HG02798 (cell line): ENCODE data around the gene NAV1.
"Not testable (repeated sequence)": the region's sequence is repeated elsewhere in the genome, so short reads cannot be mapped to it uniquely, and the experiment has no call there.

Experiments
- ATAC-seq: cut with Tn5 transposase; IDR thresholded peaks from one replicate; pipeline ENCODE4 v1.9.1; 2021; ENCODE audit warnings: mild to moderate bottlenecking; ENCODE audit not compliant: unreplicated experiment, poor library complexity

Gene NAV1, protein sequence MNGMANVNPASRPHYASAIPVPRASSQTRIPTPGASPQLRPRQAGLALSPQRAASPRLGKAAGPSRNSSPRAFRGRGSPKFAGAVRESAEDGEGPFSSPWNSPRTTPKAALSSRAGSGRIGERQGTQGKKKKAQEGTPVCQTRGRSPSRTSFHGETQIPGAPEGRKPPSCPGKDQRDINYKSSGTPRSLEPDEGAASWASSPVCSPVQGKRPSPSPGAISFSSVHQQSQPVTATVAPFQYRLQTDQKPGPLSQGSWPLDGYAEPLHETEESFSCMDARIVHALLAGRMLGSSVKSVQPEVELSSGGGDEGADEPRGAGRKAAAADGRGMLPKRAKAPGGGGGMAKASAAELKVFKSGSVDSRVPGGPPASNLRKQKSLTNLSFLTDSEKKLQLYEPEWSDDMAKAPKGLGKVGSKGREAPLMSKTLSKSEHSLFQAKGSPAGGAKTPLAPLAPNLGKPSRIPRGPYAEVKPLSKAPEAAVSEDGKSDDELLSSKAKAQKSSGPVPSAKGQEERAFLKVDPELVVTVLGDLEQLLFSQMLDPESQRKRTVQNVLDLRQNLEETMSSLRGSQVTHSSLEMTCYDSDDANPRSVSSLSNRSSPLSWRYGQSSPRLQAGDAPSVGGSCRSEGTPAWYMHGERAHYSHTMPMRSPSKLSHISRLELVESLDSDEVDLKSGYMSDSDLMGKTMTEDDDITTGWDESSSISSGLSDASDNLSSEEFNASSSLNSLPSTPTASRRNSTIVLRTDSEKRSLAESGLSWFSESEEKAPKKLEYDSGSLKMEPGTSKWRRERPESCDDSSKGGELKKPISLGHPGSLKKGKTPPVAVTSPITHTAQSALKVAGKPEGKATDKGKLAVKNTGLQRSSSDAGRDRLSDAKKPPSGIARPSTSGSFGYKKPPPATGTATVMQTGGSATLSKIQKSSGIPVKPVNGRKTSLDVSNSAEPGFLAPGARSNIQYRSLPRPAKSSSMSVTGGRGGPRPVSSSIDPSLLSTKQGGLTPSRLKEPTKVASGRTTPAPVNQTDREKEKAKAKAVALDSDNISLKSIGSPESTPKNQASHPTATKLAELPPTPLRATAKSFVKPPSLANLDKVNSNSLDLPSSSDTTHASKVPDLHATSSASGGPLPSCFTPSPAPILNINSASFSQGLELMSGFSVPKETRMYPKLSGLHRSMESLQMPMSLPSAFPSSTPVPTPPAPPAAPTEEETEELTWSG (N-terminal part only)

GRCh38 chr1:201538612-201539551 is at the start of gene NAV1:
NAV1 (plus strand) TSS chr1:201539127; CDS start chr1:201622885, 83,758 bp downstream.
- no peak for ATAC-seq

DNA sequence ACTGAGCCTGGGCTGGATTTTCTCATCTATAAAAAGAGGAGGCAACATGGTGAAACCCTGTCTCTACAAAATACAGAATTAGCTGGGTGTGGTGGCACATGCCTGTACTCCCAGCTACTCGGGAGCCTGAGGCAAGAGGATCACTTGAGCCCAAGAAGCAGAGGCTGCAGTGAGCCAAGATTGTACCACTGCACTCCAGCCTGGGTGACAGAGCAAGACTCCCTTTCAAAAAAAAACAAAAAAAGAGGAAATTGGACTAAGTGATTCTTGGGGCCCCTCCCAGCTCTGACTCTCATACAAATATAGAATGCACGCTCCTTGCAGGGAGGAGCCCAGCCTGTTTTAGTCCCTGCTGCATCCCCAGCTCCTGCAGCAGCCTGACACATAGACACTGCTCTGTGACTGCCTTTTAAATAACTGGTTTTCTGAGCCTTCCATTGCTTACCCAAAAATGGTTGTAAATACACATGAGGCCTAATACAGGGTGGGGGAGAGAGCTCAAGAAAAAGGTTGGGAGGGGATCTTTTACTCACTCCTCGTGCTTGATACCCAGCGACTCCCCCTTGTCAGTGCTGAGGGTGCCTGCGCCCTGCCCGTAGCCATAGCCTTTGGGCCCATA is 49.2 kb upstream of the NAV1 start:
- no peak for ATAC-seq

DNA sequence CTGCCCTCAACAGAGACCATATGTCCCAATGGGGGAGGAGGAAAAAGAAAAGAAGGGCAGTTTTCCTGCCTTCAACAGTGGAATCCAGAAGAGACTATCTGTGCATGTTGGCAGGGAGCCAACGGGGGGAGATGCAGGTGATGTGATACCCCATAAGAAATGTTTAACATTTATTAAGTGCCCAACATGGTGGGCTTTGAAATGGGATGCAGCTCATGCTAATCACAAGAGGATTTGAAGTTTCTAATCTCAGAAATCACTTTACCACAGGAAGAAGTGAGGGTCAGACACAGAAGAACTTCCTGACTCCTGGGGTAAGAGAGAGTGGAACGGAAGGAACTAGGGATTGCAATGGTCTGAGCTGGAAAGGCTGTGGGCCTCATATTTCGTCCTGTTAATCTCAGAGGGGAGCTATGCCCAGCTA is 48.2 kb upstream of the NAV1 start:
- ATAC-seq: no peak

GRCh38 chr1:201491896-201492511 is 46.9 kb upstream of the NAV1 start:
- ATAC-seq: no peak

DNA sequence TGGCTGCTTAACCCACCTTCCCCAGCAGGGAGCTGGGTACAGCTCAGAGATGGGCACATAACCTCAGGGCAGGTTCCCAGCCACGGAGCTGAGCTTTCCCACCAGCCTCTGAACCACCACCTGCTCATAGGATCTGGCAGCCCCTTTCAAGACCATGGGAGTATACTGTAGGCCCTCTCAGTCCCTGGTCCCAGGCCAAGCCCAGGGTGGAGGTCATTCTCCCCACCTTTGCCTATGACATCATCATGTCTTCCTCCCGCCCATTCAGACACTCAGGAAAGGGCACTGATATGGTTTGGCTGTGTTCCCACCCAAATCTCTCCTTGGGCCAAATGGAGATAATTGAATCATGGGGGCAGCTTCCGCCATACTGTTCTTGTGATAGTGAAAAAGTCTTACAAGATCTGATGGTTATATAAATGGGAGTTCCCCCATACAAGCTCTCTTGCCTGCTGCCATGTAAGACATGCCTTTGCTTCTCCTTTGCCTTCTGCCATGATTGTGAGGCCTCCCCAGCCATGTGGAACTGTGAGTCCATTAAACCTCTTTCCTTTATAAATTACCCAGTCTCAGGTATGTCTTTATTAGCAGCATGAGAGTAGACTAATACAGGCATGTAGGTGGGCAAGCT is 45.8 kb upstream of the NAV1 start:
- ATAC-seq: not testable (repeated sequence)

DNA sequence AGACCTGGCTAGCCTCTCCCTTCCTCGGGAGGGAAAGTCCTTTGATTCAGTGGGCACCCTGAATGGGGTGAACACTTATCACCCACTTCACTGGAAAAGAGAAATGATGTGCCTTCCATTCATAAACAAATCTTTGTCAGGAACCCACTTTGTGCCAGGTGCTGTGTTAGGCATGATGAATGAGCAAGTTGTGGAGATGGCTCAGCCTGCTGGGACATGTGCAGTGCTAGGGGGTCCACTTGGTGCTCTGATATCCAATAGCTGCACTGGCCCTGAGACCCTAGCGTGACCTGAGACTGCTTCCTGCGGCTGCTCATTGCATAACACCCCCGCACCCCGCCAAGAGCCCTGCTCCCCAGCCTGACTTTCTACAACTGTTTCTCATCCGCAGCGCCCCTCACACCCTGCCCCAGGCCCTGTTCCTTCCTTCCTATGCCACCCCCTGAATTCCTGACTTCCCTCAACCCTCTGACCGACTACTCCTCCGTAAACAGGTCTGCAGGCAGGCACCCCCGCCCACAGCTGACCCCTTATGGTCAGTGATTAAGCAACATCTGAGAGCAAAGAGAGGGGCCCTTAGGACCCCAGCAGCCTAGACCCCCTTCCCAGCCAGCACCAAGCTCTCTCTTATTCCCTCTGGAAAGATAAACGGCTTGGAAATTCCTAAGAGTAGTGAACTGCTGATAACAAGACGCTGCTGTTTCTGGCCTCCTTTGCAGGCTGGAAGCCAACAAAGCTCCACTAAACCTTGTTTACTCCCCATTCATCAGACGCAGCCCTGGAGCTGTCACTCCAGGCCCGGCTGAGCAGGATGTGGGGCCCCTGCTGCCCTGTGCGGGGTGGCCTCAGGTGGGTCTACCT is 44.9 kb upstream of the NAV1 start:
- ATAC-seq: no peak

DNA sequence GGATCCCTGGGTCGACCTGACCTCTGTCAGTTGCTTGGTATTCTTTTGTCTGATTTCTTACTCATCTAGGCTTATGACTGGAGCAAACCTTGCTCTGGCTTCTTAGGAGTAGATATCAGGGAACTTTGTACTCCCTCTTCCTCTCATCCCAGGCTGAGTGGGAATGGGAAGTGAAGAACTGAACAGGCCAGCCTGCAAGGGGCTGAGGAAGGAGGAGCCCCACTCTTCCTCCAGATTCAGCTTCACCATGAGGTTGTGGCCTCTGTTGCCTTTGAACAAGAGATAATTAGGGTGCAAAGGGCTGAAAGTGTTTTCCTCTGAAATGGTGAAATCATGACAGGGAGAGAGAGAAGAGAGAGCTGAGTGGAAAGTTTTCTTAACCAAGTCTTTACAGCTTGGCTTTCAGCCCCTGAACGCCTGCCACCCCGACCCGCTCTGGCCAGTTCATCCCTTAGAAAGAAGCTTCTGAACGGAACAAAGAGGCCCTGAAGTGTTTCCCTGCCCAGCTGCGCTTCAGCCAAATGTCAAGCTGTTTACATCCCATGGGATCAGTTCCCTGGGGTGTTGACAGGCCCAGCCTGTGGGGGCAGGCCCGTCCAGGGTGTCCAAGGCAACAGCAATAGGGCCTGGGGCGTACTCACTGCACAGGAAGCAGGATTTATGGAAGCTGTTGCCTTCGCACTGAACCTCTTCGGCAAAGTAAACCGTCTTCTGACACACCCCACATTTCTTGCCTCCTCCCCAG is 43.2 kb upstream of the NAV1 start:
- ATAC-seq: no peak

DNA sequence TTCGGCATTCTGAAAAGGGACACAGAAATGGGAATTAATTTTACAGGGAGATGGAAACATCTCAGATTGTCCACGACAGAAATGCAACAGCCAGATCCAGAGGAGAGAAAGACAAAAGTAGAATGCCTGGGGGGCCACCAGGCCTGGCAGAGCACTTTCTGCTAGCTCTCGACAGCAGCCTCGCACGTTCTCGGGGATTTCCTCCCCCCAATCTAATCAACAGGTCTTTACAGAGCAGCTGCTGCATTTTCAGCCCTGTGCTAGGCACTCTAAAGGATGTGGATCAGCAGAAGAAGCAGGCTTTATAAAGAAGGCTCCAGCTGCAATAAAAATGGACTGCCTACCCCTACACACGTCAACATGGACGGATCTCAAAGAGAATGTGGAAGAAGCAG is 42.6 kb upstream of the NAV1 start:
- ATAC-seq: no peak

GRCh38 chr1:201497935-201498509 is 40.9 kb upstream of the NAV1 start:
- no peak for ATAC-seq

DNA sequence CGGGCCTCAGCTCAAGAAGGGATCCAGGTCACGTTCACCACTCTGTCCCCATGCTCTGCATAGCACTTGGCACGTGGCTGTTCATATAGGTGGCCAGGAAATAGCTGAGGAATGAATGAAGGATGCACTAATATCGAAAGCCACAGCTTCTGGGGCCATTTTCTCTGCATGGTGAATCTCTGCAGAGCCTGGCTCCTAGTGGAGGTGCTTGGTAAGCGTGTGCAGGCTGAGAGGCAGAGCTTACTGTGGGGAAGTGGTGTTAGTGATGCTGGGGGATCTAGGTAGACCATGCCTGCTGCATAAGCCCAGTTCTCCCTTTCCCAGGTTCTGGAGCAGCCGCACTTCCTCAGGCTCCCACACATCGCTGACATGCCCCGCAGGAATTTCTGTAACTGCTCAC is 40.3 kb upstream of the NAV1 start:
- no peak for ATAC-seq

- ATAC-seq: no peak
Measured at GRCh38 chr1:201499191-201499590, 39.7 kb upstream of the NAV1 start.

DNA sequence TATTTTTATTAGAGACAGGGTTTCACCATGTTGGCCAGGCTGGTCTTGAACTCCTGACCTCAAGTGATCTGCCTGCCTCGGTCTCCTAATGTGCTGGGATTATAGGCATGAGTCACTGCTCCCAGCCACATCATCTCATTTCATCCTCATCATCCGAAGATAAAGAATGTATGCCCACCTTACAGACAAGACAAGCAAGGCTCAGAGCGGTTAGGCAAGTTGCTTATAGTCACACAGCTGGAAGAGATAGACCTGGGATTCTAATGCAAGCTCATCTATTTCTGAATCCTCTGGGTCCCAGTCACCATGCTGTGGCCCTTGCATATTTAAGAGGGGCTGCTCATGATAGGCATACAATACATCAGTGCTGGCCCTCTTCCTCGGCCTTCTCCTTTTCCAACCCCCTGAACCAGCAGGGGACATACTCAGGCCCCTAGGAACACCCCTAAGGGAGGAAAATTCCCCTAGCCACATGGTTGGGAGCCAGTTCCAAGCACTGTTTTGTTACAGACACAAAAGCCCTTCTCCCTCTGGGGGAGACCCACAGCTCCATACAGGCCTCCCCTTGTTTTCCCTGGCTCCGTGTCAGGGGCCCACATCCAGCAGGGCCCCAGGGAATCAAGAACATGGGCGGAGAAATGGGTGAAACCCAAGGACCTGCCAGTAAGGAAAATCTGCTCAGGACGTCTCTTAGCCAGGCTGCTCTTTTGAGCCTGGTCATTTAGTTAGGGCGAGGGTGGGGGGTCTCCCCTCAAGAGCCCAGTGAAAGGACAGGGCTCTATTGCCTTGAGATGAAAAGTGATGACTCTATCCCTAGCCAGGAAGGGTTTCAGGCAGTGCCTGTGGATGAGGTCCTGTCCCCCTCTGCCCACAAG is 38.9 kb upstream of the NAV1 start:
- no peak for ATAC-seq

DNA sequence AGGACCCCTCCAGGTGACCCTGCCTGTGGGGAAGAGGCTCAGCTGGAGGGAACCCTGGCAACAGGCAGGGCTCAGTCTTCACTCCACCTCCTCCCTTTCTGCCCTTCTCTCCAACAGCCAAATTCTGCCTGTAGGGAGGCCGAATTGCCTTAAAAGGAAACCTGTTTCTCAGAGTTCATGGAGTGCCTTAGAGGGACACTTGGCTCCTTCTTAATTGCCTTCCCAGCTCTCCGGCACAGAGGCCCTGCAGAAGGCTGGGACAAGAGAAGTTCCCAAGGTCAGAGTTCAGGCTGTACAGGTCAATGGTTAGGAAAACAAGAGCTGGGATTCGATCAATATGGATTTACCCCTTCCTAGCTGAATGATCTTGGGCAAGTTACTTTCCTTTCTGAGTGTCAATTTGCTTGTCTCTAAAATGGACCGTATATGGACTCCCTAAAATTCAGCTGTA is 38.2 kb upstream of the NAV1 start:
- no peak for ATAC-seq

DNA sequence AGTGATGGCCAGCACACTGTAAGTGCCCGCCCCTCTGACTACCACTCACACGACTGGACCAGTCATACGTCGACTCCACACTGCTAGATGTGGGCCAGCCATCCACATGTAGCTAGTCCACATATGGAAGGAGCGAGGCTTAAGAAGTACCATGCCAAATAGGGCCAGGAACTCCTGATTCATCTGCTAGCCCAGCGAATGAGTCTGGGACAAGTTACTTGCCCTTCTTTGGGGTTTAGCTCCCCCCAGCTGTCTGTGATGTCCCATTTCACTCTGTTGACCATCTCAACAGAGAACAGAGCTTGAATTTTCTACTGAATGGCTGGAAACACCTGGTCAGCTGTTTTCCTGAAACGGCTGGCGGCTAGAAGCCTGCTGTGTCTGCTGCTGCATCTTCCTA is 37.8 kb upstream of the NAV1 start:
- no peak for ATAC-seq

- no peak for ATAC-seq
Measured at GRCh38 chr1:201501812-201502510, 37.0 kb upstream of the NAV1 start.
